Stimulated activated CD8-positive, alpha-beta memory T cell treated with anti-CD3 and anti-CD28 coated beads, Interleukin-4, amount 100 ng/mL, for 48 hours (primary cell): ENCODE data around the gene IGF2BP1.

ENCODE experiments used
- DNase-seq: peaks from one replicate; pipeline ENCODE4 v3.0.0-alpha.2; 2020

The IGF2BP1 gene

GRCh38 chr17:48997103-48997826, at the start of gene IGF2BP1:
IGF2BP1 (plus strand) TSS chr17:48997385; CDS start chr17:48997746, 361 bp downstream.
- peak; percentile 53 for DNase-seq

DNA sequence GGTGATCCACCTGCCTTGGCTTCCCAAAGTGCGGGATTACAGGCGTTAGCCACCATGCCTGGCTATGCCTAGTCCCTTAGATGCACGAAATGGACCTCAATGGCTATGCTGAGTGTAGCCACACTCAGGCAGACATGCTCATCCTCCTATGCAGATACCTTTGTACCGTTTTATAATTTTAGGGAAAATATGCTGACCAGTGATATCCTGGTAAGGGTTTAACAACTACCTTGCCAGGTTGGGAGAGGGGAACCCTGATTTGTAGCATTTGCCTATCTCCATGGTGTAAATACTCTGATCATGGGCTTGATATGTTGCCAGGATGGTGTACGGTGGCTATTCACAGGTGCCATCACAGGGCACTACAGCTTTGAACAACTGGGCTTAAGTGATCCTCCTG, 45.6 kb upstream of the IGF2BP1 start:
- DNase-seq: no peak

DNA sequence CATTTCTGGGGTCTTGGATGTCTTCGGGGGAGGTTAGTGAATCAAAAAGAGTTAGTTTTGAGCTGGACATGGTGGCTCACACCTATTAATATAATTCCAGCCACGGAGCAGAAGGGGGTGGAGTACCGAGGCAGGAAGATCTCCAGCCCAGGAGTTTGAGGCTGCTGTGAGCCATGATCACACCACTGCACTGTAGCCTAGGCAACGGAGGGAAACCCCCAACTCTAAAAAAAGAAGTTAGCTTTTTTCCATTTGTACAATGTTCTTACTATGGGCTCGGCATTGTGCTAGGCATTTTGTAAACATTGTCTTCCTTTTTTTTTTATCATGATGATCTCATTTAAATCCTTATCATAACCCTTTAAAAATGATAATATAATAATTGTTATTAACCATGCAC, 44.3 kb upstream of the IGF2BP1 start:
- DNase-seq: no peak

DNA sequence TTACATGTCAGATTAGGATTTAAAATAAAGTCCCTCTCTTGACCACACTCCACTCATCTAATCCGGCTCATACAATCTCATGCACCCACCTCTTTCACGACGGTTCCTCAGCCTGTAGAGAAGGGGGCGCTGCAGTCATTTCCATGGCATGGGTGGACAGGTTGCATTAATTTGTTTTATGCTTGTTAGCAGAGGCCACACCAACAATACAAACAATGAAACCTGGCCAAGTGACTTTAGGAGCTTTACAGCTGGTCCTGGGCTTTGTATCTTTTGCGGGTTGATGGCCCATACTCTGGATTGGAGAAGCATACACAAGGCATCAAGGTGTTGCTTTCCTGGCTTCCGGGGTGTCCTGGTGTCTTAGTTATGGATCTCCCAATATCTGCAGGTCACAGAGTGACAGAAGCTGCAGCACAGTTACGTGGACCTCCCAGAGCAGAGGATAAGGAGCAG, 42.9 kb upstream of the IGF2BP1 start:
- DNase-seq: peak; percentile 34

DNA sequence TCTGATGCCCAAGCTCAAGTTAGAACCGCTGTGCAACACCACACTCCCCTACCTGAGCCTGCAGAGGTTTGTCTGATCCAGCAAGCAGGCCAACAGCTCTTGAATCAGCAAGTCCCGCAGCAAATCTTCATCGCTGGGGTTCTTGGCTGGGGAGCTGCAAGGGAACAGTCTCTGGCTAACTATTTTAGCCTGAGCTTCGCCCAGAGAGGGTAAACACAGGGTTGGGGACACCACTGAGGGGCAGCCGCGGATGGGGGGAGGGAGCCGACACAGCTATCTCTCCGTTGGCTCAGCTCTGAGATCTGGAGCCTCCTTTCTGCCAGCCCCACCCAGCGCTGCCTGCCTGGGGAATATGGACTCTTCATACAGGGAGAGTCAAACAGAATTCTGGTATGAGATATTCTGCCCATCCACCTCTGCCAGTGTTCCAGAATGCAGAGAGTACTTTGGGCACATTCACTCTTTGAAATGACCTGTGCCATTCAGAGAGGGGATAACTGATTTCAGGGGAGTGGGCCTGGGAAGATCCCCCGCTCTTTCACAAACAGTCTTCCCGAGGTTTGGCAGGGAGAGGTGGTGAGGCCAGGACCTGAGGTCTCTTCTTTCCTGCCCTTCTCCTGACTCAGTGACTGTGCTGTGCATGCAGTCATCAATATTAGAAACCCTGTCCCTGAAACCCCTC, 36.2 kb upstream of the IGF2BP1 start:
- no peak for DNase-seq

DNA sequence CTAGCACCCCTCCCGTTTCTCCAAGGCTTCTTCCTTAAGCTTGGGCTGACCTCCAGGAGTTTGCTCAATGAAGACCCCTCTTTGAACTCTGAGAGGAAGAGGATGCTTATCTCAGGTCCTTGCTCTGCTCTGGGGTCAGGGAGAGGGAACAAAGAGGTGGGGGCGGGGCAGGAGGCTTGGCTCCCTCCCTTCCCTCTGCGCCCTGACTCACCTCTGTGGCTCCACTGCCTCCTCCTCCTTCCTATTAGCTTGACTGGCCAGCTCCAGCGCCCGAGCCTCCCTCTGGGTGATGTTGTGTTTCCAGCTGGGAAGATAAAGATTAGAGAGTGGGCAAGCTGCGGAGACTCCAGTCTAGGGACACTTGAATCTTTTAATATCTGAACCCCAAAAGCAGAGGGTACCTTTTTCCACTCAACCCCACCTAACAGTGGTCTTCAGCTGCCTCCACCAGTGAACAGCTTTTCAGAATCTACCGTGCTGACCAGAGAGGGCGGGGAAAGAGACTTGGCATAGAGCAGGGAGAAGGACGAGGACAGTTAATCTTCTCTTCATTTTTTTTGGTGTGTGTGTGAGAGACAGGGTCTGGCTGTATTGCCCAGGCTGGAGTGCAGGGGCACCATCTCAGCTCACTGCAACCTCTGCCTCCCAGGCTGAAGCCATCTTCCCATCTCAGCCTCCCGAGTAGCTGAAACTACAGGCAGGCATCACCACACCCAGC, 35.5 kb upstream of the IGF2BP1 start:
- no peak for DNase-seq

- no peak for DNase-seq
Observed at GRCh38 chr17:48970224-48970623, 27.0 kb upstream of the IGF2BP1 start.

DNA sequence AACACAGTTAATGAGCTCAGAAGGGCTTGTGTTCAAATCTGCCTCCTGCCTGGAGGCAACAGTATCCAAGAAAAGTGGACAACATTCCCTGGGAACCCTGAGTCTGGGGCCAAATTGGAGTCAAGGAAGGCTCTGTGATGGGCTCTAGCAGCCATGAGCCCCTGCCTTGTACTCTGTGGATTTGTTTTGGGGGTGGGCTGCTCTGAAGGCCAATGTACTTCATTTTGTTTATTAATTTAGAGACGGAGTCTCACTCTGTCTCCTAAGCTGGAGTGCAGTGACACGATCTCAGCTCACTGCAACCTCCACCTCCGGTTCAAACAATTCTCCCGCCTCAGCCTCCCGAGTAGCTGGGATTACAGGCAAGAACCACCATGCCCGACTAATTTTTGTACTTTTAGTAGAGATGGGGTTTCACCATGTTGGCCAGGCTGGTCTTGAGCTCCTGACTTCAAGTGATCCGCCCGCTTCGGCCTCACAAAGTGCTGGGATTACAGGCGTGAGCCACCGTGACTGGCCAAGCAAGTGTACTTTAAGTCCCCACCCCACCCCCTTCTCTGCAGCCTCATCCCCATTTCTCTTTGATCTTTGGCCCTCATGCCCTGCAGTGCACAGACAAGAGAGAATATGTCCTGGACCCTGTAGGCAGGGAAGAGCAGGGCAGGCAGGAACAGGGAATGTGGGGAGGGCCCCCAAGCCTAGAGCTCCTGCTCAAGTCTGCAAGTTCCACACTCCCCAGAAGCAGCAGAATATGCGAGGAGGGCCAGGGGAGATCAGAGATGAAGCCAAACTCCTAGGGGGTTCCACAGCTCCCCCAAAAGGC, 26.1 kb upstream of the IGF2BP1 start:
- DNase-seq: no peak

DNA sequence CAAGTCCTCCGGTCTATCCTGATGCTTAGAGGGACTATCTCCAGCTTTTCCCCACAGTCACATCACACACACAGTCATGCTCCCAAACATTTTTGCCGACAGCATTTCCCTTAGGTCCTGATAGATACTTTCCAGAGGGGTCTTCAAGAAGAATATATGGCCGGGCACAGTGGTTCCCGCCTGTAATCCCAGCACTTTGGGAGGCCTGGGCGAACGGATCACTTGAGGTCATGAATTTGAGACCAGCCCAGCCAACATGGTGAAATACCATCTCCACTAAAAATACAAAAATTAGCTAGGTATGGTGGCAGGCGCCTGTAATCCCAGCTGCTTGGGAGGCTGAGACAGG, 24.5 kb upstream of the IGF2BP1 start:
- DNase-seq: no peak

DNA sequence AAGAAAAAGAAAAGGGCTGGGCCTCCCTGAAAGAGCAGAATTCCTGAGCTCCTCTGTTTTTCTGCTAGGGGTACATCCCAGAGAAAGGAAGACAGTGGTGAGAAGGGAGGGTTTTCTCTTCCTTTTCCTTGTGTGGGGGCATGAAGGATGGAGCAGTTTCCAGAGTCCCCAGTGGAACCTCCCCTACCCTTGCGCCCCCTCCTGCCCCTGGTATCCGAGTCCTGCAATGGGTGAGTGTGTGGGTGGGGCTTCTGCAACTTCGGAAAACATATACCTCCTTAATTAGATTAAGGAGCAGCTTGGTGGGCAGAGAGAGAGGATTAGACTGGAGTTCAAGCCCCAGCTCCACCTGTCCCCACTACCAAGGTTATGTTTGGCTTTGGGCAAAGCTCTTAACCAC, 23.4 kb upstream of the IGF2BP1 start:
- DNase-seq: no peak

GRCh38 chr17:48981927-48982539, 15.2 kb upstream of the IGF2BP1 start:
- no peak for DNase-seq

DNA sequence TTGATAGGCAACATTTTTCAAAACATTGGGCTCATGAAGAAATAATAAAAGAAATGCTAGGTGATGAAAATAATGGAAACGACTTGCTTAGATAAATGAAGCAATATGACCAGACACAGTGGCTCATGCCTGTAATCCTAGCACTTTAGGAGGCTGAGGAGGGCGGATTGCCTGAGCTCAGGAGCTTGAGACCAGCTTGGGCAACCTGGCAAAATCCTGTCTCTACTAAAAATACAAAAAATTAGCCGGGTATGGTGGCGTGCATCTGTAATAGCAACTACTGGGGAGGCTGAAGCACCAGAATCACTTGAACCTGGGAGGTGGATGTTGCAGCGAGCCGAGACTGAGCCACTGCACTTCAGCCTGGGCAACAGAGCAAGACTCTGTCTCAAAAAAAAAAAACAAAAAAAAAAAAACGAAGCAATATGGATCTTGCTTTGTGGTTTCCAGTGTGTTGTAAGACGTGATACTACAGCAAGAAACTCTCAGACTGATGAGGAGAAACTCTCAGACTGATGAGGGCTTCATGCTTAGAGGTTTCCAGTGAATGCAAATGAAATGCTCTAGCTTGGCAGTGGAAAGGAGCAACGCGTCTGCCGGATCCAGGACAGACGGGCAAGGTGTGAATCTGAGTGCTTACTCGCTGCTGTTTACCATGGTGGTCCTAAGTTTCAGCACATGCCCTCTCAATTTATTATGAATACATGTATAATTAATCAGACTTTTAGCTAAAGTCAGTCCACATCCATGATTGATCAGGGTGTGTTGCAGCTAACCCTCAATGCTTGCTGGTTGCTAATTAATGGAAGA, 11.5 kb upstream of the IGF2BP1 start:
- no peak for DNase-seq

DNA sequence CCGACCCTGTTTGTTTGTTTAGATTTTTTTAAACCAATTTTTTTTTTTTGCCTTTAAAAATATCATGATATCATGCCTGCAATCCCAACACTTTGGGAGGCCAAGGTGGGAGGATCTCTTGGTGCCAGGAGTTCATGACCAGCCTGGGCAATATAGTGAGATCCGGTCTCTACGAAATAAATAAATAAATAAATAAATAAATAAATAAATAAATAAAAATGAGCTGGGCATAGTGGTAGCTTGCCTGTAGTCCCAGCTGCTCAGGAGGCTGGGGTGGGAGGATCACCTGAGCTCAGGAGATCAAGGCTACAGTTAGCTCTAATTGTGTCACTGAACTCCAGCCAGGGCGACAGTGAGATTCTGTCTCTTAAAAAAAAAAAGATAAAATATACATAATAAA, 8.1 kb upstream of the IGF2BP1 start:
- DNase-seq: no peak

- no peak for DNase-seq
Observed at GRCh38 chr17:48990882-48991357, 6.3 kb upstream of the IGF2BP1 start.

GRCh38 chr17:48992444-48992843, 4.7 kb upstream of the IGF2BP1 start:
- DNase-seq: no peak

GRCh38 chr17:48993305-48993704, 3.9 kb upstream of the IGF2BP1 start:
- no peak for DNase-seq

GRCh38 chr17:48993951-48994350, 3.2 kb upstream of the IGF2BP1 start:
- DNase-seq: no peak

GRCh38 chr17:48994549-48995303, 2.5 kb upstream of the IGF2BP1 start:
- DNase-seq: no peak

GRCh38 chr17:48995304-48995973, 1.7 kb upstream of the IGF2BP1 start:
- DNase-seq: no peak
